Endodermal cell (in vitro differentiated cells): ENCODE measurements around the gene GNB1L. TPM values are rescaled to one million over a fixed set of nuclear protein-coding genes. Genes with fewer than 3 reads are reported as not detected.

Experiments
- DNase-seq: peaks from one replicate; pipeline ENCODE4 v3.0.0-alpha.2; 2017
- H3K27ac ChIP-seq: 2 replicates; pipeline ENCODE4 v1.5.1; 2013; ENCODE audit warnings: mild to moderate bottlenecking, low read depth, low read length, moderate library complexity
- H3K27me3 ChIP-seq: 2 replicates; pipeline ENCODE4 v1.6.1; 2013; ENCODE audit warnings: mild to moderate bottlenecking, low read length, moderate library complexity; ENCODE audit not compliant: insufficient read depth, control insufficient read depth, poor library complexity, severe bottlenecking
- H3K36me3 ChIP-seq: 2 replicates; pipeline ENCODE4 v1.7.0; 2013; ENCODE audit warnings: mild to moderate bottlenecking, low read length, moderate library complexity; ENCODE audit not compliant: control insufficient read depth, insufficient read depth
- H3K4me1 ChIP-seq: one replicate; pipeline ENCODE4 v1.7.0; 2013; ENCODE audit warnings: low read length; ENCODE audit not compliant: control insufficient read depth, insufficient read depth
- H3K4me3 ChIP-seq: 2 replicates; pipeline ENCODE4 v1.5.1; 2013; ENCODE audit warnings: mild to moderate bottlenecking, low read length, moderate library complexity
- H3K9ac ChIP-seq: 2 replicates; pipeline ENCODE4 v1.6.1; 2013; ENCODE audit warnings: mild to moderate bottlenecking, low read length, moderate library complexity; ENCODE audit not compliant: poor library complexity, severe bottlenecking; ENCODE audit errors: extremely low read depth
- H3K9me3 ChIP-seq: 2 replicates; pipeline ENCODE4 v1.6.1; 2013; ENCODE audit warnings: mild to moderate bottlenecking, low read length, moderate library complexity; ENCODE audit not compliant: control insufficient read depth
- H3K27ac Mint-ChIP-seq: 2 replicates; pipeline ENCODE4 v1.8.0; 2020; ENCODE audit warnings: mixed read lengths
- H3K27me3 Mint-ChIP-seq: 2 replicates; pipeline ENCODE4 v1.8.0; 2021; ENCODE audit warnings: mild to moderate bottlenecking, mixed read lengths; ENCODE audit not compliant: insufficient read depth
- H3K36me3 Mint-ChIP-seq: 2 replicates; pipeline ENCODE4 v1.8.0; 2020; ENCODE audit warnings: low read depth, mixed read lengths
- H3K4me1 Mint-ChIP-seq: 2 replicates; pipeline ENCODE4 v1.8.0; 2020; ENCODE audit warnings: mixed read lengths
- H3K4me3 Mint-ChIP-seq: 2 replicates; pipeline ENCODE4 v1.8.0; 2020; ENCODE audit warnings: mild to moderate bottlenecking, moderate library complexity, mixed read lengths
- H3K9me3 Mint-ChIP-seq: 2 replicates; pipeline ENCODE4 v1.8.0; 2020; ENCODE audit warnings: mild to moderate bottlenecking, mixed read lengths
- WGBS, 2 experiments: methylation state at CpG; one replicate each; pipeline versions ENCODE4 v1.1.5 to v1.1.7; 2013; ENCODE audit warnings: missing lambda C conversion rate in 2 of 2, mixed read lengths in 1 of 2; ENCODE audit not compliant: insufficient coverage in 1 of 2, insufficient read length in 1 of 2; 5-methylcytosine and 5-hydroxymethylcytosine counted together
- long read RNA-seq, 4 experiments: library from polyadenylated mRNA in 2 of 4; library from RNA in 1 of 4; library from capped mRNA in 1 of 4; stranded (forward) in 3 of 4; unstranded in 1 of 4; transcript quantifications; one replicate each; pipeline ENCODE4 v2.0.0, GENCODE V29; 2020 to 2021; ENCODE audit warnings: inconsistent platforms in 1 of 4
- polyA plus RNA-seq, 2 experiments: library from polyadenylated mRNA; stranded (reverse); fragments of 50-300 nt; gene quantifications; one replicate each; pipeline ENCODE4 v1.2.3, GENCODE V29; 2013
- total RNA-seq, 2 donors: library from RNA; stranded (reverse); fragmentation: NEBNext Ultra II Directional in 1 of 2; extraction: Animal tissue kit (Norgen Biotek cat#: 25700) in 1 of 2; gene quantifications; 2 replicates in 1 of 2; 3 replicates in 1 of 2; pipeline ENCODE4 v1.2.1, GENCODE V29; 2021
- TF ChIP-seq, protein P1 (sequence below): fragments of 200-600 bp; sonication (generic); conservative IDR thresholded peaks from 2 replicates; pipeline ENCODE4 v1.5.0; 2021; ENCODE audit warnings: antibody characterized with exemption, mild to moderate bottlenecking

The GNB1L gene, protein sequence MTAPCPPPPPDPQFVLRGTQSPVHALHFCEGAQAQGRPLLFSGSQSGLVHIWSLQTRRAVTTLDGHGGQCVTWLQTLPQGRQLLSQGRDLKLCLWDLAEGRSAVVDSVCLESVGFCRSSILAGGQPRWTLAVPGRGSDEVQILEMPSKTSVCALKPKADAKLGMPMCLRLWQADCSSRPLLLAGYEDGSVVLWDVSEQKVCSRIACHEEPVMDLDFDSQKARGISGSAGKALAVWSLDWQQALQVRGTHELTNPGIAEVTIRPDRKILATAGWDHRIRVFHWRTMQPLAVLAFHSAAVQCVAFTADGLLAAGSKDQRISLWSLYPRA
- total RNA-seq, result 10 to 100 TPM in 1 of 2 donors, 1 to 10 TPM in 1; 9.5 to 12.2 TPM
- 10.1 TPM for polyA plus RNA-seq (2013, experiment 1 of 2)
- 7.7 TPM for polyA plus RNA-seq (2013, experiment 2 of 2)
- long read RNA-seq, experiment 1, full-length matches to known transcripts, result 6 of 18 reads
- long read RNA-seq, experiment 1, partial matches to known transcripts, result 3 of 18 reads
- long read RNA-seq, experiment 1, other reads (novel, unspliced or antisense), result 9 of 18 reads
- long read RNA-seq, experiment 2, full-length matches to known transcripts, result 15 of 32 reads
- long read RNA-seq, experiment 2, partial matches to known transcripts, result 2 of 32 reads
- long read RNA-seq, experiment 2, other reads (novel, unspliced or antisense), result 15 of 32 reads
- long read RNA-seq, experiment 3, full-length matches to known transcripts, result 55 of 101 reads
- long read RNA-seq, experiment 3, partial matches to known transcripts, result 0 of 101 reads
- long read RNA-seq, experiment 3, other reads (novel, unspliced or antisense), result 46 of 101 reads
- long read RNA-seq, experiment 4, full-length matches to known transcripts, result 25 of 71 reads
- long read RNA-seq, experiment 4, partial matches to known transcripts, result 0 of 71 reads
- long read RNA-seq, experiment 4, other reads (novel, unspliced or antisense), result 46 of 71 reads

DNA sequence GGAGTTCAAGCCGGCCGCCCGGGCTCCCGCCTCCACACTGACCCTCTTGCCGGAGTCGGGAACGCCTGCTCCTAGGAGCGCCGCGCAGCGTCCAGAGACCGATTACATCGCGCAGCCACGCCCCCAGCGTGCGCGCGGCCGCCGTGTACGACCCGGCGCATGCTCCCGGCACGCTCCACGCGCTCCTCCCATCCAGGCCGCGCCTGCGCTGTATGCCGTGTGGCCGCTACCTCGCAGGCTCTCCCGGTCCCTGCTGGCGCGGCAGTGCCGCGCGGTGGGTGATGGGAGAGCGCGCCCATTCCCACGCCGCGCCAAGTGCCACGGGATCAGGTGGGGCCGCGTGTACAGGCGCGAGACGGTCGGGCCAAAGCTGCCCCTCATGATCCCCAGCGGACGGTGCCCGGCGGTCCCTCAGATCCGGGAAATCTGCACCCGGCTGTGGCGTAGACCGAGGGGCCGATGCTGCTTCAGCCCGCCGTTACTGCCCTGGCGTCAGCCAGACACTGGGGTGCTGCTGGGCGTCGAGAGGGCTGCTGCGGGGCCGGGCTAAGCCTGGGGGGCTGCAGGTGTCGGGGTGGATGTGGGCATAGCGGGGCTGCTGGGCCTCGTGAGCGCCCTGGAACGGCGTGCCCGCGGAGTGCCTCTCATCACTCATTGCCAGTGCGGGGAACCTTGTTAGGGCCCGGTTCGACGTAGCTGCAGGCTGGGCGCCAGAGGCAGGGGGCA is at the start of gene GNB1L, which contains the start of gene RTL10:
Gene GNB1L, minus strand, starts transcription at position 97 of the 726 bp plus-strand sequence. CDS start 33,519 bp downstream, outside the sequence.
Gene RTL10, minus strand, starts transcription at position 97 of the 726 bp plus-strand sequence. CDS start 2,613 bp downstream, outside the sequence.
- H3K27me3 ChIP-seq, result no peaks in the 10 kb centered on the region
- peaks cover 18% of the 10 kb centered on the region for H3K36me3 ChIP-seq
- TF ChIP-seq, protein P1, sequence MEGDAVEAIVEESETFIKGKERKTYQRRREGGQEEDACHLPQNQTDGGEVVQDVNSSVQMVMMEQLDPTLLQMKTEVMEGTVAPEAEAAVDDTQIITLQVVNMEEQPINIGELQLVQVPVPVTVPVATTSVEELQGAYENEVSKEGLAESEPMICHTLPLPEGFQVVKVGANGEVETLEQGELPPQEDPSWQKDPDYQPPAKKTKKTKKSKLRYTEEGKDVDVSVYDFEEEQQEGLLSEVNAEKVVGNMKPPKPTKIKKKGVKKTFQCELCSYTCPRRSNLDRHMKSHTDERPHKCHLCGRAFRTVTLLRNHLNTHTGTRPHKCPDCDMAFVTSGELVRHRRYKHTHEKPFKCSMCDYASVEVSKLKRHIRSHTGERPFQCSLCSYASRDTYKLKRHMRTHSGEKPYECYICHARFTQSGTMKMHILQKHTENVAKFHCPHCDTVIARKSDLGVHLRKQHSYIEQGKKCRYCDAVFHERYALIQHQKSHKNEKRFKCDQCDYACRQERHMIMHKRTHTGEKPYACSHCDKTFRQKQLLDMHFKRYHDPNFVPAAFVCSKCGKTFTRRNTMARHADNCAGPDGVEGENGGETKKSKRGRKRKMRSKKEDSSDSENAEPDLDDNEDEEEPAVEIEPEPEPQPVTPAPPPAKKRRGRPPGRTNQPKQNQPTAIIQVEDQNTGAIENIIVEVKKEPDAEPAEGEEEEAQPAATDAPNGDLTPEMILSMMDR, result no peak
- WGBS, 2 experiments, result 0 to 1% methylated on average over 49 to 81 of the region's 81 CpGs
- Mint-ChIP-seq H3K9me3 (no peaks in the 10 kb centered on the region), H3K36me3 (peaks cover 17% of the 10 kb centered on the region), H3K27ac (peak within 1 kb of the TSS; percentile 93), H3K4me1 (peaks cover 33% of the 10 kb centered on the region), H3K27me3 (no peaks in the 10 kb centered on the region), H3K4me3 (peak within 1 kb of the TSS; percentile 96)
- peak within 1 kb of the TSS; percentile 95 for H3K4me3 ChIP-seq
- H3K27ac ChIP-seq, result peak within 1 kb of the TSS; percentile 70
- peaks cover 2% of the 10 kb centered on the region for H3K4me1 ChIP-seq
- peak; percentile 98 for DNase-seq
- peak within 1 kb of the TSS; percentile 85 for H3K9ac ChIP-seq
- no peaks in the 10 kb centered on the region for H3K9me3 ChIP-seq

DNA sequence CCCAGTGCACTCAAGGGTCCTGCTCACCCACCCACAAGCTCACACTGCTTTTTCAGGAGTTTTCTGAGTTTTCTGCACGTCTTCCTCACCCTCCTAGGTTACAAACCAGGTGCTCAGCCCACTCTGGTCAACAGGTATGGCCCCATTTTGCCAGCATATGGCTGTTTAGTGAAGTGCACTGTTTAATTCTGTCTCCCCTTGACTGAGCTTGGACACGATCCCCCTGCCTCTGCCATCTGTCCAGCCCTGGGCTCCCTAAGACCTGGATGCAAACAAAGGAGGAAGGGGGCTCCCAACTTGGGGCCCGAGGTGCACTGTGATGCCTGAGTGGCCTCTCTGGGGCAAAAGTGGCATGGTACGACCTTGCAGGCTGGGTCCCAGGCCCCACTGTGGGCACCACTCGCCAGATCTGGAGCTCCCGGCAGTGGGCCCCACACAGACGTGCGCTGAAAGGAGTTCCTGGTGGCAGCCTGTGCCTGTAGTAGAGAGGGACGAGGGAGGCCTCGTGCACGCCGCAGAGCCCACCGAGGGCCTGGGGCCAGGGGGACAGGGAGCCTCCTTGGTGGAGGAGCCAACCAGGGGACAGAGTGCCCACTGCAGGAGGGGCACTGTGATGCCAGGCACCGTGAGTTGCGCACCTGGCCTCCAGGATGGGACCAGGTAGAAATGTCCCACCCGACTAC is 49.6 kb upstream of the GNB1L start:
- Histone ChIP-seq H3K9ac (no peak overlapping the region), H3K27ac (no peak overlapping the region), H3K4me1 (peaks cover 4% of the 10 kb centered on the region), H3K4me3 (no peak overlapping the region), H3K27me3 (no peaks in the 10 kb centered on the region), H3K9me3 (no peaks in the 10 kb centered on the region), H3K36me3 (no peaks in the 10 kb centered on the region)
- DNase-seq, result no peak
- no peaks in the 10 kb centered on the region for H3K27me3 Mint-ChIP-seq
- H3K4me1 Mint-ChIP-seq, result peaks cover 11% of the 10 kb centered on the region
- 86 to 98% methylated on average over 13 to 16 of the region's 16 CpGs for WGBS, 2 experiments
- H3K36me3 Mint-ChIP-seq, result peaks cover 2% of the 10 kb centered on the region
- TF ChIP-seq, protein P1, result no peak
- no peak overlapping the region for H3K4me3 Mint-ChIP-seq
- H3K9me3 Mint-ChIP-seq, result no peaks in the 10 kb centered on the region
- H3K27ac Mint-ChIP-seq, result no peak overlapping the region
